ENCODE data around the gene MYH3.

The MYH3 gene

GRCh38 chr17:10612957-10613744 lies 44.0 kb downstream of the MYH3 start:
- no peak for DNase-seq

DNA sequence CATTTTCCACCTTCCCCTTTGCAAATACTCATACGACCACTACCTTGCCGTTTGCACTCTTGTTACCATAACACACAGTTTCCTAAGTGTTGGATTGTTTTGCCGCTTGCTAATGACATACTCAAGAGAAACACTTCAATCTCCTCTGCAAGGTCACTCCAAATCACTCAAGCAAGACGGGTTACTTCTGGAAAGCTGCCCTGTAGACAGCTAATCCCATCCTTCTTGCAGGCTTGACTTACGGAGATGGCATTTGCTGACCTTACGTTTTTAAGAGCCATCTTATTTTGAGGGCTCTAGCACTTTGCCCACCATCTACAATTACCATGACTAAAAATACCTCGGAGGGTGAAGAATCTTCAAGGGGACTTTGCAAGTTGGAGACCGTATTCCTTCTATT lies 46.2 kb downstream of the MYH3 start:
- no peak for DNase-seq

- DNase-seq, result no peak
Measured at GRCh38 chr17:10608244-10608643, 48.9 kb downstream of the MYH3 start.

GRCh38 chr17:10606110-10606509 lies 51.0 kb downstream of the MYH3 start:
- DNase-seq, result no peak

DNA sequence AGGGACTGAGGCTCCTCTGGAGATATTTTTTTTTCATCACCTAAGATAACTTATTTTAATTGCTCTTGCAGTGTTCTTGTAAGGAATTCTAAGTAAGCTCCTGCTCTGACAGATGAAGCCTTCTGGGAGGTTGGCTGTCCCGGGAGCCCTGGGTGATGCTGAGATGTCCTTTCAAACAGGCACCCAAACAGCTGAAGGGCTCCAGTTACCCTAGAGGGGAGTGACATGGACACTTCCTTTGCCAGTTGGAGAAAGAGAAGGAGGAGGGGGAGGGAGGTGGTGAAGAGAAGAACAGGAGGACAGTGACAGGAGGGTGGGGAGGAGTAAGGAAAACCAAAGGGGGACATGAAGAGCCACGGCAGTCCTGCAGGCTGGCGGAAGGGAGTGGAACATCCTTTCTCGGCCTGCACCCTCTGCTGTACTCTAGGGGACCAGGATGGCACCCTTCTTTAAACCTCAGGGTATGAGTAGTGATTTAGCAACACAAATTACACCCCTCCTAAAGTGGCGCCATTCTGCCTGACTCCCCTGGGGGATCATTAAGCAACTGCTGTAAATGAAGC lies 51.8 kb downstream of the MYH3 start:
- no peak for DNase-seq

GRCh38 chr17:10604521-10604920 lies 52.6 kb downstream of the MYH3 start:
- DNase-seq, result no peak

GRCh38 chr17:10603931-10604330 lies 53.2 kb downstream of the MYH3 start:
- no peak for DNase-seq

GRCh38 chr17:10600571-10600970 lies 56.5 kb downstream of the MYH3 start:
- DNase-seq, result no peak

- DNase-seq, result no peak
Measured at GRCh38 chr17:10598621-10599020, 58.5 kb downstream of the MYH3 start.

- DNase-seq, result no peak
Measured at GRCh38 chr17:10589553-10590145, 67.5 kb downstream of the MYH3 start.

DNA sequence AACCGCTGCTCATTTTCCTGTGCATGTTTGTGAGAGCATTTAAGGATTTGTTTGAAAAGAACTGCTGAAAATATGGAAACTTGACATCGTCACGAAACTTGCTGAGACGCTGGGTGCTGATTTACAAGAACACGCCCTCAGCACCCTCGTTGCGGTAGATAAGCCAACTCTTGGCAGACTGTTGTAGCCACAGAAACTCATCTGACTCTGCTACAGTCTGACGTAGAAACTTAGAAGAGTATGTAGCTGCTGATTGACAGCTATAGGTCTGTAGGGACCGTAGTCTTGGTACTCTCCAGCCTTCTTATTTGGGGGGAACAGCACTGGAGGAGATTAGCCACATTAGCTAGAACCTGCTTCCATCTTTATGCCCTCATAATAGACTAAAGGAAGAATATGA lies 71.6 kb downstream of the MYH3 start:
- DNase-seq, result no peak

DNA sequence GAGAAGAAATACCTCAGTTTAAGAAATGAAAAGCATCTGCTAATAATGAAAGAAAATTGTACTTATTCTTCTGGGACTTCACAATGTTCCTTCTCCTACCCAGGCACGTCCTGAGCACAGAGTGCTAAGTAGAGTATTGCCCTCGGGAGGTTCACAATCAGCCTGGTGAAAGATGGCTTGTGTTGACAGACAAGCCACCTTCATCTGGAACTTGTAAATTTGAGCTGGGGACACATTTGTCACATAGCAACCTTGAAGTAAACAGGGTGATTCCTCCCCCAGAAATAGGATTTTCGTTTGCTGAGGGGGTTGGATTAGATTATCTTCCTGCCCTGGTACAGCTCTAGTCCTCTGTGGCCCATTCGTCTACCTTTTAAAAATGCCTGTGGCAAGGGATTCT lies 73.3 kb downstream of the MYH3 start:
- no peak for DNase-seq

- DNase-seq, result no peak
Measured at GRCh38 chr17:10579270-10579669, 77.8 kb downstream of the MYH3 start.
